T-helper 9 cell (primary cell): ENCODE data around the gene ATP4B.

ENCODE experiments used
- DNase-seq: peaks from one replicate; pipeline ENCODE4 v3.0.0-alpha.2; 2020

Gene ATP4B

DNA sequence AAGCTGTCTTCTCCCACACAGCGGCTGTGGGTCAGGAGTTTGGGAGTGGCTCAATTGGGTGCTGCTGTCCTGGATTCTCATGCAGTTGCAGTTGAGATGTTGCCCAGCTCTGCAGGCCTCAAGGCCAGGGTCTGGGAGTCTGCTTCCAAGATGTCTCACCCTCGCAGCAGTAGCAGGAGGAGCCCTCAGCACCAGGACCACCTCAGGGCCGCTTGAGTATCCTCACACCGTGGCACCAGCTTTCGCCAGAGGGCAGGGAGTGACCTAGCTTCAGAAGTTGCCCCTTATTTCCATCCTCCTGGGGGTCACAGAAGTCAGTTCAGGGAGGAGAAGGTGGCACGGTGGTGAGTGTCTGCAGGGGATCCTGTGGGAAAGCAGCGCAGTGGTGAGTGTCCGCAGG, 52.5 kb downstream of the ATP4B start:
- no peak for DNase-seq

DNA sequence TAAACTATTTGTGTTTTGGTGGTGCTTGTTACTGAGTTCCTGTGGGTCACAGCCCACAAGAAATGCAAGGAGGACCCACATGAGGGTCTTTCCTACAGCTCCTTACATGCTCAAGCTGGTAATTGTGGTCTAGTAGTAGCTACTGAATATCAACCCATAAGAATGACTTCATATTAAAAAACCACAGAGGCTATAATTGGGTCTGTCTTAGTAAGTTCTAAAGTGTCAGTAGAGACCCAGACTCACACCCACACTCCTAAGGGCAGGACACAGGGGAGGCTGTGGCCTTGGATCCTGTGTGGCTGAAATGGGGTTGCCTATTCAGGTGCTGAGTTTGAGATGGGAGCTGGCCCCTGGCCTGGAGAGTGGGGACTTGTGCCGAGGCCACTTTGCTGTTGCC, 53.8 kb downstream of the ATP4B start:
- no peak for DNase-seq

DNA sequence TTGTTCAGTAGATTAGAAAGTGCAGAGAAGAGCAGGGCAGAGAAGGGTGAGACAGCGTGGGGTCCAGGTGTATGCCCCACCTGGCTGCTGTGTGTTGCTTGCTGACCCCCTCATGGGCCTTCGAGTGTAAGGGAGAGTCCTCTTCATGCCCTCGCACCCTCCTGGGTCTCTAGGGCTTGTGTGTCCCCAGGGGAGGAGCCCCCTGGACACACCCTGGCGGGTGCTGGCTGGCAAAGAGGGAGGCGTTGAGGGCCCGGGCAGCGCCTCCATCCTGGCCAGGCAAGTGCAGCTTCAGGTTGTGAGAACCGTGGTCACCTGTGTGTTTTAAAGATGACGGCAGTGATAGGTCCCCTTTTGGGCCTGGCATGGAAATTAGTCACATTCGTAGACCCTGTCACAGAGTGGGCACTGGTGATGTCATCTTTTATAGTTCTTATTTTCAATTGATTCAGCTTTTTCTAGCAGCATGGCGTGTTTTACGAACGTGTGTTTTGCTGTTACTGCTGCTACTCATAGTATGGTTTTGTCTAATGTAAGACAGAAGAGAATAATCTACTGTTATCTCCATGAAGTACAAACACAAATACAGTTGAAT, 54.8 kb downstream of the ATP4B start:
- DNase-seq = no peak

DNA sequence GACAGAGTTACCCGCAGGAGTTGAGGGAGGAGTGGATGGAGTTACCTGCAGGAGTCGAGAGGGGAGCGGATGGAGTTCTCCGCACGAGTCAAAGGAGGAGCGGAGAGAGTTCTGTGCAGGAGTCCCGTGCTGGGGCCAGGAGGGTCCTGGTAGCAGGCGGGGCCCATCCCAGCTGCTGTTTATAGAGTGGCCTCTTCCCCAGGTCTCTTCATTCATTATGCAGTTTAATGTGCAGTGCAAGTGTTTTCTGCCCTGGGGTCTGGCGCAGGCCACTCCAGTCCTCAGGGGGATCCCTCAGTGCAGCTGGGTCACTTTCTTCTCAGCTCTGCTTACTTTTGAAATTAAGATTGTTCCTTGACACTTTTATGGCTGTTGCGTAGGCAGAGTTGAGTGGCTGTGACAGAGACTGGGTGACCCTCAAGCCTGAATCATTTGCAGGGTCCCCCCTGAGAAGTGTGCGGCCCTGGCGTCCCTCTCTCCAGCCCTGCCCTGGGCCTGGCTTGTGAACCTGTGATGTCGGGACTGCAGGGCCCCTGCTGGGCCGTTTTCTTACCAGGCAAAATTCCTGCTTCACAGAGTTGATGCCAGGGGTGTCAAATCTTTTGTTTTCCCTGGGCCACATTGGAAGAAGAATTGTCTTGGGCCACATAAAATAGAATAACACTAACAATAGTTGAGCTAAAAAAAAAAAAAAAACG, 55.6 kb downstream of the ATP4B start:
- DNase-seq = no peak

DNA sequence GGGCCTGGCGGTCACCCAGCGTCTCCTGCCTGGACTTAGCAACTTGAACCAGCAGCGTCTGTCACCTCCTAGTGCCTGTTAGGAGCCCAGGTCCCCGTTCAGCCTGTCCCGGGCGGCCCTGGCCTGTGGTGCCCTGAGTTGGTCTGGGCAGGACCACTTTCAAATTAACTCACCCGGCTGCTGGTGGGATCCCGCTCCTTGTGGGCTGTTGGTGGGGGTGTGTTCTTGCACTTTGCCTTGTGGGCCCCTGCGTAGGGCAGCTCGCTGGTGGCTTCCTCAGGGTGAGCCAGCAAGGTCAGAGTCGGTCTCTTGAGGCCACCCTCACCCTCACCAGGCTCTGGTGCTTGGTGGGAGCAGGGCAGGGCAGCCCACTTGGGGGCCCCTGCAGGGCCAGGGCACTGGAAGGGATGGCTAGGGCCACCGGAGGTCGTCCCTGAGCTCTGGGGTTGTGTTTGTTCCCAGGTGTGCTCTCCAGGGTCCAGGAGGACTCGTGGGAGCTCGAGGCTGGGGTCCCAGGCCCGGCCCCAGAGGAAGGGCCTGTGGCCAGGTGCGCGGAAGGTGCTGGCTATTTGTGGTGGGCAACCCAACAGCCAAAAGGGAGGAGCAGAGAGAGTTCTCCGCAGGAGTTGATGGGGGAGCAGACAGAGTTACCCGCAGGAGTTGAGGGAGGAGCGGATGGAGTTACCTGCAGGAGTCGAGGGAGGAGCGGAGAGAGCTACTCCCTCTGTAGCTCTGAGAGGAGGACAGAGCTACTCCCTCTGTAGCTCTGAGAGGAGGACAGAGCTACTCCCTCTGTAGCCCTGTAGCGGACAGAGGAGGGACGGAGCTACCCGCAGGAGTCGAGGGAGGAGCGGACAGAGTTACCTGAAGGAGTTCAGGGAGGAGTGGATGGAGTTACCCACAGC, 56.6 kb downstream of the ATP4B start:
- DNase-seq = no peak

DNA sequence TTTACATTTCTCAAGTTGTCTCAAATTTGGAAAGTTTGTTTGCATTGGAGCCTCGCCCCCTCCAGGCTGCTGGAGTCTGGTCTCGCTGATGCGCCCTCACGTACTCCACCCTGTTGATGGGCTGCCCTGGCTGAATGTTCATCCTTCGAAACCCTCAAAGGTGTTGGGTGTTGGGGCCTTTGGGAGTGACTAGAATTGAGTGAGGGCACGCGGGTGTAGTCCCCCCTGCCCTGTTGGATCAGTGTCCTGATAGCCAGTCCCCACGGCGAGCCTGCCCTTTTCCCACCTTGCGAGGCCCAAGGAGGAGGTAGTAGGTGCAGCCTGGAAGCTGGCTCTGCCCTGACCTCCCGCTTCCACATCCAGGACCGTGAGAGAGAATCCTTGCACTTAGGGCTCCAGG, 58.6 kb downstream of the ATP4B start:
- DNase-seq = no peak
